ENCODE measurements around the gene TCERG1L.

DNA sequence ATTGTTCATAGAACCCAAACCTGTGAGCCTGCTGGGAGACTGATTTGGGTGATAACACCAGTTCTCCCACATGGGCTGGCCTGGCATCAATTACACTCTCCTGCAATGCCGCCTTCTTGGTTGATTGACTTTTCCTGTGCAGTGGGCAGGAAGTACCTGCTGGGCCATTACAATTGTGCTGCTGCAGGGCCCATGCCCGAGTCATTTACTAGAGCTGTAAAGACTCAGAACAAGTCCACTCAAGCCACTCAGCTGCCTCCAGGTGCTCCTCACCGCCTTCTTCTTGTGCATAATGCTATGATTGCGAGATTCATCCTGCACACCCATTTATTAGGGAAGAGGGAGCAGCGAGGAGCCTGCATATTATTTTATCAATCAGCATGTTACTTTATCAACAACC lies 264.0 kb downstream of the TCERG1L start:
- TF ChIP-seq EZH2 (IDR thresholded peaks at IDR 0.05; ENCODE audit: insufficient read depth, poor library complexity, severe bottlenecking) (no peak), EZH2phosphoT487 (IDR thresholded peaks at IDR 0.05; ENCODE audit: insufficient read depth, low read depth) (no peak)
